AG04449 (cell line): ENCODE data around the gene VANGL1.

Experiments used
- CTCF ChIA-PET: fragments of 350-600 bp; formaldehyde crosslinking; extraction: SDS; loops from one replicate; lab custom pipeline; 2021; ENCODE audit warnings: antibody characterized with exemption; lab: Yijun Ruan, JAX
- POLR2A ChIA-PET: fragments of 400-600, 350-600 bp; formaldehyde crosslinking; extraction: SDS; loops from one replicate; lab custom pipeline; 2020; ENCODE audit warnings: antibody characterized with exemption, inconsistent platforms; lab: Yijun Ruan, JAX
- DNase-seq: peaks from one replicate; pipeline ENCODE4 v3.0.0-alpha.2; 2010; ENCODE audit warnings: low read depth, low spot score
- H3K4me3 ChIP-seq: 2 replicates; pipeline ENCODE4 v1.5.1; 2011; ENCODE audit warnings: low read depth, mild to moderate bottlenecking, control low read depth, low read length
- CTCF ChIP-seq: IDR thresholded peaks from one replicate; pipeline ENCODE4 v1.5.1; 2011; ENCODE audit warnings: mild to moderate bottlenecking, moderate library complexity, low read length, control low read depth, inconsistent platforms; ENCODE audit not compliant: insufficient read depth; ENCODE audit errors: missing control alignments

Gene VANGL1

GRCh38 chr1:115740811-115741210 lies 99.0 kb downstream of the VANGL1 start:
- ChIA-PET CTCF (interaction anchor here (2.7 kb wide), 1 partner anchor 35 kb away, joined by 11 read pairs; no protein-coding TSS in a partner anchor), POLR2A (no interaction called here)
- TF ChIP-seq CTCF, result no peak
- no peak overlapping the region for H3K4me3 ChIP-seq
- no peak for DNase-seq

GRCh38 chr1:115744646-115745275 lies 103.0 kb downstream of the VANGL1 start:
- H3K4me3 ChIP-seq, result no peak overlapping the region
- ChIA-PET POLR2A (no interaction called here), CTCF (interaction anchor here (0.9 kb wide), 1 partner anchor 38 kb away, joined by 3 read pairs; no protein-coding TSS in a partner anchor)
- no peak for DNase-seq
- no peak for TF ChIP-seq CTCF

- ChIA-PET CTCF (no interaction called here), POLR2A (no interaction called here)
- no peak overlapping the region for H3K4me3 ChIP-seq
- TF ChIP-seq CTCF, result no peak
- DNase-seq, result no peak
Observed at GRCh38 chr1:115746021-115746690, 104.4 kb downstream of the VANGL1 start.
